Testis (tissue), 3 donors: ENCODE results near the gene NMNAT3. TPM values are rescaled to one million over a fixed set of nuclear protein-coding genes. Genes with fewer than 3 reads are reported as not detected.

Experiments used
- DNase-seq: peaks from one replicate; pipeline ENCODE4 v3.0.0-alpha.2; 2019
- H3K27ac ChIP-seq, 2 donors: fragments of 200-600 bp; sonication (generic); one replicate each; pipeline ENCODE4 v1.5.1; 2019
- H3K27me3 ChIP-seq: fragments of 200-600 bp; sonication (generic); one replicate; pipeline ENCODE4 v1.5.1; 2019
- H3K36me3 ChIP-seq: fragments of 200-600 bp; sonication (generic); one replicate; pipeline ENCODE4 v1.5.1; 2017; ENCODE audit warnings: low read depth; ENCODE audit errors: missing control alignments
- H3K4me1 ChIP-seq: fragments of 200-600 bp; sonication (generic); one replicate; pipeline ENCODE4 v1.5.1; 2019
- H3K4me3 ChIP-seq, 2 donors: fragments of 200-600 bp; sonication (generic); one replicate each; pipeline ENCODE4 v1.5.1; 2017 to 2019
- H3K9me3 ChIP-seq: fragments of 200-600 bp; sonication (generic); one replicate; pipeline ENCODE4 v1.5.1; 2017
- POLR2A ChIP-seq: fragments of 450-650 bp; IDR thresholded peaks from one replicate; pipeline ENCODE4 v1.6.1; 2017; ENCODE audit warnings: antibody characterized with exemption, mild to moderate bottlenecking, moderate library complexity
- WGBS, 2 donors: methylation state at CpG; one replicate each; pipeline ENCODE4 v1.1.5; 2018; 5-methylcytosine and 5-hydroxymethylcytosine counted together
- intact Hi-C: fragments of 100-400 bp; cut with DNase I; formaldehyde crosslinking; loops from one replicate; pipeline ENCODE4 v1.15.1; 2023; ENCODE audit warnings: low total_unique reads
- polyA plus RNA-seq: library from polyadenylated mRNA; stranded (reverse); fragments of 350-450 nt; fragmentation: Illumina TruSeq; extraction: RNeasy Lipid Tissue Mini Kit (QIAGEN cat#74804); gene quantifications from one replicate; pipeline ENCODE4 v1.2.3, GENCODE V29; 2014; ENCODE audit warnings: low read depth, low replicate concordance; ENCODE audit not compliant: insufficient read depth
- total RNA-seq, 2 donors: library from RNA; depleted of rRNA; stranded (reverse); fragments of >200 nt; gene quantifications; one replicate each; pipeline ENCODE4 v1.2.3, GENCODE V29; 2016
- TF ChIP-seq, protein P1 (sequence below), 3 experiments: fragments of 450-650 bp in 2 of 3; fragments of 200-600 bp in 1 of 3; sonication (generic) in 1 of 3; IDR thresholded peaks; one replicate each; pipeline ENCODE4 v1.5.1; 2016 to 2019; ENCODE audit warnings: antibody characterized with exemption in 3 of 3, mild to moderate bottlenecking in 2 of 3, moderate library complexity in 1 of 3

Gene NMNAT3
- total and polyA plus RNA-seq, 3 donors from 2014 or later: 21.1 to 76.5 (median 23.9) TPM

DNA sequence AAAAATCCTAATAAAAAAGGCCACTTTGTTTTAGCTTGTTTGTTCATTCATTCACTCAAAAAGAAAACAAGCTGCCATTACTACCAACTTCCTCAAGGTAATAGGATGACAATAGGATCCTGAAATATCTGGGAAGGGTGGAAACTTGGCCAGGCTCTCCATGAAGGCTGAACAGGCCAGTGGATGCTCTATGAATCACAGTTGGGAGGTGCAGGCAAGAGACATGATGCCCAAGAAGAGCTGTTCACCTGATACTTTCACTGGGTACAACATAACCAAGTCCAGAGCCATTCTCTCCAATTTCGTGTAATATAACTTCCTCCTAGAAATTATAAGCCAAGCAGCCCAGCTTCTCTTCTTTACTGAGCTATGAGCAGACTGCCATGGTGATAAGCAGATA, 37.3 kb downstream of the NMNAT3 start:
- H3K9me3 ChIP-seq: no peaks in the 10 kb centered on the region
- 63 to 83% methylated on average over 1 of the region's 1 CpG for WGBS, 2 donors
- DNase-seq: no peak
- no peak for TF ChIP-seq POLR2A
- TF ChIP-seq, protein P1, sequence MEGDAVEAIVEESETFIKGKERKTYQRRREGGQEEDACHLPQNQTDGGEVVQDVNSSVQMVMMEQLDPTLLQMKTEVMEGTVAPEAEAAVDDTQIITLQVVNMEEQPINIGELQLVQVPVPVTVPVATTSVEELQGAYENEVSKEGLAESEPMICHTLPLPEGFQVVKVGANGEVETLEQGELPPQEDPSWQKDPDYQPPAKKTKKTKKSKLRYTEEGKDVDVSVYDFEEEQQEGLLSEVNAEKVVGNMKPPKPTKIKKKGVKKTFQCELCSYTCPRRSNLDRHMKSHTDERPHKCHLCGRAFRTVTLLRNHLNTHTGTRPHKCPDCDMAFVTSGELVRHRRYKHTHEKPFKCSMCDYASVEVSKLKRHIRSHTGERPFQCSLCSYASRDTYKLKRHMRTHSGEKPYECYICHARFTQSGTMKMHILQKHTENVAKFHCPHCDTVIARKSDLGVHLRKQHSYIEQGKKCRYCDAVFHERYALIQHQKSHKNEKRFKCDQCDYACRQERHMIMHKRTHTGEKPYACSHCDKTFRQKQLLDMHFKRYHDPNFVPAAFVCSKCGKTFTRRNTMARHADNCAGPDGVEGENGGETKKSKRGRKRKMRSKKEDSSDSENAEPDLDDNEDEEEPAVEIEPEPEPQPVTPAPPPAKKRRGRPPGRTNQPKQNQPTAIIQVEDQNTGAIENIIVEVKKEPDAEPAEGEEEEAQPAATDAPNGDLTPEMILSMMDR (IDR thresholded peaks at IDR 0.05): no peak
- intact Hi-C loops: no loop called here
- H3K36me3 ChIP-seq: no peaks in the 10 kb centered on the region
- no peak overlapping the region for H3K27ac ChIP-seq
- H3K27me3 ChIP-seq: no peaks in the 10 kb centered on the region
- H3K4me1 ChIP-seq: no peaks in the 10 kb centered on the region
- H3K4me3 ChIP-seq: no peak overlapping the region

DNA sequence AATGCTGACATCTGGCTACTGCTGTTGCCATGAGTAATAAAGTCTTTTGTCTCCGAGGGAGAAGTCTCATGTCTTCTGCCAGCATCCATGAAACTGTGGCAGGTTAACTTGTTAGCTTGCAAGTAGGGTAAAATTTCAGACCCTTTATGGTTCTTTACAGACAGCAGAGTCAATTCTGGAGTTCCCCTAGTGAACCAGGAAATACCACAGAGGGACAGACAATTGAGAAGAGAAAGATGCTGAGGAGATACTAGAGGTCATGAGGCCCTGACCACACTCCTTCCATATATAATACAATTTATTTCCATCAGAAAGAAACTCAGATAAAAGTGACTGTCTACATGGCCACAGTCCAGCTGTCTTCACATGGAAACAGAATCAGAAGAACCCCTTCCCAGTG, 38.1 kb downstream of the NMNAT3 start:
- Histone ChIP-seq H3K9me3 (no peaks in the 10 kb centered on the region), H3K27ac (no peak overlapping the region), H3K27me3 (no peaks in the 10 kb centered on the region), H3K4me3 (no peak overlapping the region), H3K36me3 (no peaks in the 10 kb centered on the region), H3K4me1 (no peaks in the 10 kb centered on the region)
- TF ChIP-seq, protein P1 (IDR thresholded peaks at IDR 0.05): no peak
- no peak for TF ChIP-seq POLR2A
- WGBS, 2 donors: 72 to 73% methylated on average over 1 of the region's 1 CpG
- intact Hi-C loops: no loop called here
- DNase-seq: no peak

DNA sequence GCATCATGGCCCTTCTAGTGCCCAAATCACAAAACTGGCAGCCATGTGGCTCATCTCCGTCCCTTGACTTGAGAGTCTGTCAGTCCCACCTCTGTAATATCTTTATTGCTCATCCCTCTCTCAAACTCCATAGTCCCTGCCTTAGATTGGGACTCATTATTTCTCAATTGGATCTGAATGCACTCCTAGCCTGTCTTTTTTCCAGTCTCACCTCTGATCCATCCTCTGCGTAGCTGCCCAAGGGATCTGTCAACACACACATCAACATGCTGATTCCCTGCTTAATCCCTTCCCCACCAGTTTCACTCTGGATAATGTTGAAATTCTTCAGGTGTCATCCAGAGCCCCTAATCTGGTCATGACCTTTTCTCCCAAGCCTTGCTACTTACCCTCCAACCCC, 39.3 kb downstream of the NMNAT3 start:
- TF ChIP-seq, protein P1 (IDR thresholded peaks at IDR 0.05): no peak
- TF ChIP-seq POLR2A: no peak
- no peak overlapping the region for H3K27ac ChIP-seq
- no peak overlapping the region for H3K4me3 ChIP-seq
- no peak for DNase-seq
- intact Hi-C loops: no loop called here
- no peaks in the 10 kb centered on the region for H3K27me3 ChIP-seq
- WGBS, 2 donors: 93 to 100% methylated on average over 2 of the region's 2 CpGs
- no peaks in the 10 kb centered on the region for H3K4me1 ChIP-seq
- no peaks in the 10 kb centered on the region for H3K9me3 ChIP-seq
- H3K36me3 ChIP-seq: no peaks in the 10 kb centered on the region

DNA sequence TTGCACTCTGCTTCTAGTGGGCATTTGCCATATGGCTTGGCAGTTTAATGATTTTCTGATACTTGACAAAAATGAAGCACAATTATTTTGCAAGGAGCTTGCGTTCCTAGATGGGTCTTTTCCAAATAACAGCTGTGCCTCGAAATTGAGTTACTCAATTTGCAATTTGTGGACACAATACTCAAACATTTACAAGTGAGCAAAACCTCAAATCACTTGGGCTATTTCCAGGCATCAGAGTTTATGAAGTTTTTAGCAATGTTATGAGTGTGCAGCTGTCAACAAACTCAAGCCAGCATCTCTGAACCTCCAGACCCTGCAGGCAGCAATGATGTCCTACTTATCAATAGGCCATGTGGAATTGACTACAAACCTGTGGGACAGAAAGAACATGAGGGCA, 41.3 kb downstream of the NMNAT3 start:
- H3K27ac ChIP-seq: no peak overlapping the region
- no peaks in the 10 kb centered on the region for H3K27me3 ChIP-seq
- no peaks in the 10 kb centered on the region for H3K4me1 ChIP-seq
- no peak for DNase-seq
- WGBS, 2 donors: 83 to 91% methylated on average over 2 of the region's 2 CpGs
- no peak overlapping the region for H3K4me3 ChIP-seq
- no peaks in the 10 kb centered on the region for H3K9me3 ChIP-seq
- no peaks in the 10 kb centered on the region for H3K36me3 ChIP-seq
- TF ChIP-seq, protein P1 (IDR thresholded peaks at IDR 0.05): no peak
- TF ChIP-seq POLR2A: no peak
- intact Hi-C loops: no loop called here

DNA sequence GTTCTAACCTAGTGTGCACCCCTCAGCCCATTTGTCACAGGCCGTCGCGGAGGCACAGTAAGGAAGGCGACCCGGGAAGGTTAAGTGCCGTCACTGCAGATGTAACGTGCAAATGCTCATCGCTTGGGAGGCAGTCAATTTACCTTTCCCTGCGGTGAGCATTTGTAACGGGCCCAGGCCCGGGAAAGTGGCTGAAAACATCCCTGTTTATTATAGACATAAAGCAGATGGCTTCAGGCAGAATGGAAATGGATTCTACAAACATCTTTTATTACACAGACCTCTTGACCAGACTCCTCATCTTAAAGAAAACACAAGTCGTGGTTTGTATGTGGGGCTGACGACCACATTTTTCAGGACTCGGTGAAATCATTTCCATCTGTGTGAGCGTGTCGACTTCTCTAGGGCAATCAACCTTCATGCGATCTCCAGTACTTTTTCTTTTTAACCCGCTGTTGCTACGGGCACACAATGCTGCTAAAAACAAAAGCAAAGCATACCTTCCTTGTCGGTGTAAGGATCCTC, 43.6 kb downstream of the NMNAT3 start:
- intact Hi-C loops: no loop called here
- no peak for TF ChIP-seq POLR2A
- no peak overlapping the region for H3K4me3 ChIP-seq
- H3K27ac ChIP-seq: no peak overlapping the region
- DNase-seq: no peak
- no peaks in the 10 kb centered on the region for H3K4me1 ChIP-seq
- WGBS, 2 donors: 87 to 89% methylated on average over 20 of the region's 20 CpGs
- no peaks in the 10 kb centered on the region for H3K27me3 ChIP-seq
- H3K36me3 ChIP-seq: no peaks in the 10 kb centered on the region
- no peaks in the 10 kb centered on the region for H3K9me3 ChIP-seq
